Pons (tissue), 1 donor: ENCODE results near the gene STRA6.

ENCODE experiments used
- DNase-seq: peaks from one replicate; pipeline ENCODE4 v3.0.0-alpha.2; 2016; ENCODE audit warnings: low spot score

The STRA6 gene, protein sequence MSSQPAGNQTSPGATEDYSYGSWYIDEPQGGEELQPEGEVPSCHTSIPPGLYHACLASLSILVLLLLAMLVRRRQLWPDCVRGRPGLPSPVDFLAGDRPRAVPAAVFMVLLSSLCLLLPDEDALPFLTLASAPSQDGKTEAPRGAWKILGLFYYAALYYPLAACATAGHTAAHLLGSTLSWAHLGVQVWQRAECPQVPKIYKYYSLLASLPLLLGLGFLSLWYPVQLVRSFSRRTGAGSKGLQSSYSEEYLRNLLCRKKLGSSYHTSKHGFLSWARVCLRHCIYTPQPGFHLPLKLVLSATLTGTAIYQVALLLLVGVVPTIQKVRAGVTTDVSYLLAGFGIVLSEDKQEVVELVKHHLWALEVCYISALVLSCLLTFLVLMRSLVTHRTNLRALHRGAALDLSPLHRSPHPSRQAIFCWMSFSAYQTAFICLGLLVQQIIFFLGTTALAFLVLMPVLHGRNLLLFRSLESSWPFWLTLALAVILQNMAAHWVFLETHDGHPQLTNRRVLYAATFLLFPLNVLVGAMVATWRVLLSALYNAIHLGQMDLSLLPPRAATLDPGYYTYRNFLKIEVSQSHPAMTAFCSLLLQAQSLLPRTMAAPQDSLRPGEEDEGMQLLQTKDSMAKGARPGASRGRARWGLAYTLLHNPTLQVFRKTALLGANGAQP

DNA sequence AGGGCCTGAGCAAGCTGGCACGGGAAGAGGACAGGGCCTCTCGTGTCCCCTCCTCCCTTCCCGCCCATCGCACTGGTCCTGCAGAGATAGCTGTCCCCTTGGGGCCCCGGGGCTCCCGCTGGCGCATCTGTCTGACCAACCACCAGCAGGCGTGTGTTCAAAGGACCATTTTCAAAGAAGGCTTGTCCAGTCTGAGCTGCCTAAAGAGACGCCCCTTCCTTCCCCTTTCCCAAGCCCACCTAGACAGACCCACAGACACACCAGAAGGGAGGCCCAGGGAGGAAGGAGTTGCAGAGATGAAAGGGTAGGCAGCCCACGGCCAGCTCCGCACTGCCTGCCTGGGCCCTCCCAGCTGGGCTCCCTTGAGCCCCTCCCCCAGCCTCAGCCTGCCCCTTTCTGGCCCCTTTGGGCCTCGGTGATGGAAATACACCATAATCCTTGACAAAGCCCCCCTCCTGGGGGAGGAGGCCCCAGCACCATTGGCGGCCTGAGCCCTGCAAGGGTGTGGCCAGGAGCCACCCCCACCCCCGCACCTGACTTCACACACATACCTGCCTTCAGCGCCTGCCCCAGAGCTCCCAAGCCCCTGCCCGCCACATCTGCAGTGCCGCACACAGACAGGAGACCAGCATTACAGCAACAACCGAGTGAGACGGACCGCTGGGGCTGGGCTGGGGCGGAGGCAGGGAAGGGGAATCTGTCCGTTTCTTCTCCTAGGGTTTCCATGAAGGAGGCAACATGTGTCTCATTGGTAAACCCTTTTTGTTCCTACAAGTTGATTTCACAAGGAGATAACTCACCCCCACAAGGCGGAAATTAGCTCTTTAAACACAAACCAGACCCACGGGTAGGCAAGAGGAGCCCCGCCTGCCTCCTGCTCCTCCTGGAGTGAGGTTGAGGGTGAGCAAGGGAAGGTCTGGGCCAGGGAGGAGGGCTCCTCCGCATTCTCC, at the start of gene STRA6:
TSS of gene STRA6 (minus strand) at position 336 of the 950 bp plus-strand sequence. CDS start 520 bp downstream, outside the sequence.
- no peak for DNase-seq

DNA sequence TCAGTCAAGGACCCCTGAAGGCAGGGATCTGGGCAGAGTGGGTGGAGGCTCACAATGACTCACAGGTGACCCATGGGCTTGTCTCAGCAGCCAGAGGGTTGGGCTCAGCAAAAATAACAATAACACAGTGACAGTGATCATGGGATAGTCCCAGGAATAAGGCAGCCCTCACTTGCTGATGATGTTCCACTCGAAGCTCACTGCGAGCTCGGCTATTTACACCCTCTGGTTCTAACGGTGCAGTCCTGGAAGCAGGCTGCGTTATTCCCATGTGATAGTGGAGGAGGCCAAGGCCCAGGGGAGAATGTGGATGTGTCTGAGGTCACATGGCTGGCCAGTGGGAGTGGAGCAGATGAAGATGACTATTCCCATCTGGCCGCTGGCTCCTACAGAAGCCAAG, 49.7 kb upstream of the STRA6 start:
- DNase-seq, result no peak

DNA sequence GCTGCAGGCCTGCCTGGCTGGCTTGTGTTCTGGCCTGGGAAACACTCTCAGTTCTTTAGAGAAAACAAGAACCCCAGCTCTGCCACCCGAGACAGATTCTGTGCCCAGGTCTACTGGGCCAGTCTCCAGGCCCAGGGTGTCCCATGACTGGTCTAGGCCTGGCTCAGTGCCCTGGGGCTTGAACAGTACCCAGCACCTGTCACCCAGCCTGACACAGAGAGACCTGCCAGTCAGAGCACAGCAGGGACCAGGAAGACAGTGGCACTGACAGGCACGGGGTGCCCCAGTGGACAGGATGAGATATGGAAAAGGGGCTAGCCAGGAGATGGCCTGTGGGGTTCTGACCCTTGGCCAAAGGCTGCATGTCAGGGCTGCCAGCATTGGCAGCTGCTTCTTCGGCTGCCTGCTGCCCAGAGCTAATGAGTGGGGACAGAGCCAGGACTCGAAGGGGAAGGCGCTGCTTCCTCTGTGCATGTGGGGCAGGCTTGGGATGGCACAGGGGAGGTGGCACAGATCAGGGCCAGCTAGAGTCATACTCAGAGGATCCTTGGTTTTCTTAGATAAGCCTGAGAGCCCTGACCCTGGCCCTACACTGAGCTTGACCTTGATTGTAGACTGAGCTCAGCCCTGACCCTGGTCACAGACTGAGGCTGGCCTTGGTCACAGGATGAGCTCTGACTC, 48.7 kb upstream of the STRA6 start:
- DNase-seq, result peak; percentile 90

DNA sequence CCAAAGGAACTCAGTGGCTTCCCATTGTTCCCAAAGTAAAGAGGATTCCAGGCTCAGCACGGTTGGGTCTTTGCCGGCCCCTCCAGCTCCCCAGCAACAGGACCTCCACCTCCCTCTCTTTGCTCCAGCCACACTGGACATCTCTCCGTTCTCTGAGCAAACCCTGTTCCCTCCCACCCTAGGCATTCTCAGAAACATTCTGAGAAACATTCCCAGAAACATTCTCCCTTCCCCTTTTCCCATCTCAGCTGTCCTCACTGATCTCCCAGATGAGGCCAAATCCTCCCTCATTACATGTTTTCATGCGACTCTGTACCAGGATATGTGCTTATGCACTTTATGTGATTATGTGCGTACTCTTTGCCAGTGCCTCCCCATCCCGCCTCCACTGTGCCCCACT, 47.7 kb upstream of the STRA6 start:
- no peak for DNase-seq

DNA sequence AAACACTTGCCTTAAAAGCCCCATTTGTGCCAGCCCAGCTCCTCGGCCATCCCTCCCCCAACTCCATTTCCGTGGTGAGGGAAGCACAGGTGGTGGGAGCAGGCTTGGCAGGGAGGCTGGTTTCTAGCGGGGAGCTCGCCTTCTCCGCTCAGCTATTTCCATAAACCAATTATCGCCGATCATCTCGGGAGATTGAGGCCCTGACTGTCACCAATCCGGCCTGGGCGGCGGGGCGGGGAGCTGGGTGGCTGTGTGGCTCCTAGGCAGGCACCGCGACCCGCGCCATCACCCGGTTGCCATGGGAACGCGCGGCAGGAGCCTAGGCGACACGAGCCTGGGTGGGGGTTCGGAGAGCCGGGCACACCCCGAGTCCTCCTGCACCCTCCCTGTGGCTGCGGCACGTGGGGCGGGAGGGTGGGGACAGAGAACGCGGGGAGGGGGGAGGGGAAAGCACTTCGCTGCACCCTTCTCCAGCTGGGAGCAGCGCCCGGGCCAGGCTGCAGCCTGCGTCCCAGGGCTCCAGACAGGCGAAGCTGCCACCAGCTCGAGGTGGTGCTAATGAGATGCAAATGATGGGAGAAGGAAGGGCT, 42.9 kb upstream of the STRA6 start:
- DNase-seq, result peak; percentile 12

DNA sequence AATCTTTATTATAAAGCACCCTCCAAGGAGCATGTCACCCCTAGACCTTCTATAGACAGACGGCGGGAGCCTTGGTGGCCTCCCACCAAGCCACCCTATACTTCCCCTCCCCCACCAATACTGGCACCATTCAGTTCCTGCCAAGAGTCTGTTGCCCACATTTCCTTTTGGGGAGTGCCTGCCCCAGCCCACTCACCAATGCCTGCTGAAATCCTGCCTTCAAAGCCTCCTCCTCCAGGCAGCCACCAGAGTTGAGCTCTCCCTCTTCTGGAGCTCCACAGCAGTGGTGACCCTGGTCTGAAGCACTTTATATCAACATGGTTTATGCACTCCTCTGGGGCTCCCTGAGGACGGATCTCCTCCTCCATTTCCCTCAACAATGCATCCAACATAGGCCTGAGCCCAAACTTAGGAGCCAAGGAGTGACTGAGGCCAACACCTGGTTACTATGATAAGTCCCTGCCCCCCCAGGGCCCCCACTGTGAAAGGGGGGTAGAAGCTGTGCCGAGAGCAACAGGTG, 42.3 kb upstream of the STRA6 start:
- DNase-seq, result no peak

DNA sequence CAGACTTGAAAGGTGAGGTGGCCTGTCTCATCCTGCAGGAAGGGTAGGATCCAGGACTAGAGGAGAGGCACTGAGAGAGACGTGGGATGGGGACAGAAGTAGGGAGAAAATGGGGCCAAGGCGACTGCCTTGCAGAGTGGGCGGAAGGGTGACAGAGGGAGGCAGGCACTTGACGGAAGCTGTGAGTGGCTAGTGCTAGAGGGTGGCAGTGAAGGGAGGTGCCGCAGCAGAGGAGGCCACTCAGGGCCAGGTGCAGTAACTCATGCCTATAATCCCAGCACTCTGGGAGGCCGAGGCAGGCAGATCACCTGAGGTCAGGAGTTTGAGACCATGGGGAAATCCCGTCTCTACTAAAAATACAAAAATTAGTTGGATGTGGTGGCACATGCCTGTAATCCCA, 40.8 kb upstream of the STRA6 start:
- no peak for DNase-seq

DNA sequence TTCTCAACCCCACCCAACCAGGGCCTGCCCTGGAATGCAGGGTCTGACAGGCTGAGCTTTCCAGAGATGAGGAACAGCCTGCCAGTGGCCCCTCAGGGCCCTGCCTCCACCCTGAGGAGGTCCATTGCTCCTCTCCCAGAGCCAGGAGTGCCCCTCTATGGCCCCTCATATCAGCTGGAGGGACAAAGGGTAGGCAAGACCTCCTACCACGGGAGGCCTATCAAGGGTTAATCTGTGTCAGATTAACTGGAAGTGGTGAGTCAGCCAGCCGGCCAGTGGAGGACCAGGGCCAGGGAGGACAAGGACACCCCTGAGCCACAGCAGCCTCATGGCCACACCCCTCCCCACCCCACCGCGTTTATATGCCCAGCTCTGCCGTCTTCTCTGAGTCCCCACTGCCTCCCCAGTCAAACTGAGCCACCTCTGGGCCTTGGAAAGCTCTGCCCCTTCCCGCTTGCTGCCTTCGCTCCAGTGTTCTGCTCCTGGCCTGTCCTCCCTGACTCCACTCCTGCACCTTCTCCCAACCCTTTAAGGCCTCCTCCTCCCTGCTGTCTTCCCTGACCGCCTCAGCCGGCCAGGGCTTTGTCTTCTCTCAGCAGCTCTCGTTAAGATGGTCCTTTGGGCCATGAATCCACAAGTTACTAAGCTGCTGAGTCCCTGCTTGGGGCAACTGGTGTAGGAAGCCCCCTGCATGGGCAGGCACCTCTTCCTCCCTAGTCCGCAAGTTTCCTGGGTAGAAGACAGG, 40.0 kb upstream of the STRA6 start:
- no peak for DNase-seq

DNA sequence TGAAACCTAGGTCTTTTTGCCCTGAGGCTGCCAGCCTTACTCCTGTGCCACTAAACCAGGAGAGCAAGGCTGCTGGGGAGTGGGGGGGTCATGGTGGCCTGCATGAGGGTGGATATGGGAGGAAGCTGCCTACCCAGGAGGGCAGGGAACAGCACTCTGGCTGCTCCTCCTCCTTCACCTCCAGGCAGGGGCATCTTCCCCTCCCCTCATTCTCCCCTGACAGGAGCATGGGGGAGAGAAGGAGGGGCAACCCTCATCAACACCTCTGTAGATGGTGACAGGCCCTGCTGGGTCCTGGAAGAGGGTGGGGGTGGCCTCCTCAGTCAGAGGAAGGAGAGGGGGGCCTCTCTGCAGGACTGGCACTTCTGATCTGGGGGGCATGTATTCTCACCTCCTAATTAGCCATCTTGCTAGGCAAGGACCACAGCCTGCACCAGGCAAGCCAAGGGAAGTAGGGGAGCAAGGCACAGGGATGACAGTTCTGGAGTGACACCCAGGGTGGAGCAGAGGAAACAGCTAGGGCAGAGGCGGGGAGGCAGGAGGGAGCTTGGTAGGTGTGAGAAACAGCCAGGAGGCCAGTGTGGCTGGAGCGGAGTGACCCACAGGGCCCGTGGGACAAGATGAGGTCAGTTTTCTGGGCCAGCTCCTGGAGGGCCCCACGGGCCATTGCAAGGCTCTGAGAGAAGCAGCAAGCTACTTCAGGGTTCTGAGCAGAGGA, 38.5 kb upstream of the STRA6 start:
- no peak for DNase-seq

DNA sequence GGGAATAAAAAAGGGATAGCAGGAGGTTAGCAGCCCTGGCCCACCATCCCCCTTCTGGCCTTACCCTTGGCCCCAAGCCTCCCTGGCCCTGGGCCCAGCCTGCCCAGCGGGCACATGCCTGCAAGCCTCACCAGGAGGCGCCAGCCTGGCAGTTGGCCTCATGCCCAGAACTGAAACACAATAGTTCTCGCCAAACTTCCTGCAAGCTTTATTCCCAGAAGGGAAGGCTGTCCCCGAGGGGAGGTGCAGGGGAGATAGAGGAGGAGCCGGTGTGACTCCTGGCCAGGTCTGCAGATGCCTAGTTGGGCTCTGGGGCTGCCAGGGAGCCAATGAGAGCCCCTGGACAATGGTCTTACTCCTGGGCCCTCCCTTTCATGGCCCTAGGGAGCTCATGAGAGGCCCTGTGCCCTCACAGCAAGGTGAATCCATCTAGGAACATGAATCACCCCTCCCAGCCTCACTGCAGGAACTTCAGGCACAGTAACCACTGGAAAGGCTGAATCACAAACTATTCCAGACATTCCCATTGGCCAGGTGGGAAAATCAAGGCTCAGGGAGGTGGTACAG, 37.5 kb upstream of the STRA6 start:
- DNase-seq, result peak; percentile 93

DNA sequence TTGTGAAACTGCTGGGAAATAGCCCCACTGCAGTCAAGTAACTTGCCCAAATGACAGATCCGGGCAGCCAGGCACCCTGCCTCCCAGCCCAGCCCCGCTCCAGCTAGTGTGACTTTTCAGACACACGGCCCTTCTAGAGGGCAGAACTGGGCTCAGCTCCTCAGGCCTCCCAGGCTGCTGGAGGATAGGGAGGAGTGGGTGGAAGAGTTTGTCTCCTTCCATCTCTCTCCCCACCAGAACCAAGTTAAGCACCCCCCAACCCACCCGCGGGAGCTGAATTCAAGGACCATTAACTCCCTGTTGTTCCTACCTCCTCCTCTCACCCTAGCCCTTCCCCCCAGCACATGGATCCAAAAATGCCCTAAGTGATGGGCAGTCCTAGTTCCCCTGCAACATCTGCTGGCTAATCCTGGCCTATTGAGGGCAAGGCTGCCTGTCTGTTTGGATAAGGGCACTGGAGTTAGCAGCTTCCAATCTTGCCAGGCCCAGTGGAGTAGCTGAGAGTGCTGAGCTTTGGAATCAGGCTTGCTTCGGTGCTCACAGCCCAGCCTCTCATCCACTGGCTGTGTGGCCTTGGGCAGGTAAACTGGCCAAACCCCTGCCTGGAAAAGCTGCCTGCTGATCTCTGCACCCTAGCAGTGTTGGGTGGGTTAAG, 36.6 kb upstream of the STRA6 start:
- DNase-seq, result no peak

DNA sequence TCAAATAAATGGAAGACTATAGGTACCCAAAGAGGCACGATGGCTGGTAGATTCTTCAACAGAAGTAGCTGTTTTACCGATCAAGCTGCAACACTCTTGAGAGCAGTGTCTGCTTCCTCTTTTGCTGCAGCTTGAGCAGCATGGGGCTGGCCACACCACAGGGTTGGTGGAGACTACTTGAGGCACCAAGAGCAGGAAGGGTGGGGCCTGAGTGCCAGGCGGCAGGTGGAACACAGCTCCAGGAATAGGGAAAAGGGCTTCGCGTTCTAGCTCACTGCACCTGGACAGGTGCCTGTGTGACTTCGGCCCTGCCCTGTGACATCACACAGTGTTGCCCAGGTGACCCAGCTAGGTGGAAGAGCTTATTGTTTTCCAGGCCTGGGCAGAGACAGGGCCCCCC, 33.4 kb upstream of the STRA6 start, which contains the start of gene CCDC33:
TSS of gene CCDC33 (plus strand) at position 365 of the 400 bp plus-strand sequence. CDS start 394 bp downstream, outside the sequence.
- no peak for DNase-seq

DNA sequence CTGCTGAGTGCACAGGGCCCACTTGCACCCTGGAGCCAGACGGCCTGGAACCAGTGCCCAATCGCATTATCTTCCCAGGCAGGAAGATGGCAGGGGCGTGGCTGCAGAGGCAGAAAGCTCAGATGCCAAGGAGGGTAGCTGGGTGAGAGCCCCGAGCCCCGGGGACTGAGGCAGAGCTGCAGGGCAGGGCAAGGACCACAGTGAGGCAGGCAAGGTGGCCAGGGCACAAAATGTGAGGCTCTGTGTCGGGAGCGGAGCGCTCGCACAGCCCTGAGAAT, 31.9 kb upstream of the STRA6 start:
- DNase-seq, result no peak

DNA sequence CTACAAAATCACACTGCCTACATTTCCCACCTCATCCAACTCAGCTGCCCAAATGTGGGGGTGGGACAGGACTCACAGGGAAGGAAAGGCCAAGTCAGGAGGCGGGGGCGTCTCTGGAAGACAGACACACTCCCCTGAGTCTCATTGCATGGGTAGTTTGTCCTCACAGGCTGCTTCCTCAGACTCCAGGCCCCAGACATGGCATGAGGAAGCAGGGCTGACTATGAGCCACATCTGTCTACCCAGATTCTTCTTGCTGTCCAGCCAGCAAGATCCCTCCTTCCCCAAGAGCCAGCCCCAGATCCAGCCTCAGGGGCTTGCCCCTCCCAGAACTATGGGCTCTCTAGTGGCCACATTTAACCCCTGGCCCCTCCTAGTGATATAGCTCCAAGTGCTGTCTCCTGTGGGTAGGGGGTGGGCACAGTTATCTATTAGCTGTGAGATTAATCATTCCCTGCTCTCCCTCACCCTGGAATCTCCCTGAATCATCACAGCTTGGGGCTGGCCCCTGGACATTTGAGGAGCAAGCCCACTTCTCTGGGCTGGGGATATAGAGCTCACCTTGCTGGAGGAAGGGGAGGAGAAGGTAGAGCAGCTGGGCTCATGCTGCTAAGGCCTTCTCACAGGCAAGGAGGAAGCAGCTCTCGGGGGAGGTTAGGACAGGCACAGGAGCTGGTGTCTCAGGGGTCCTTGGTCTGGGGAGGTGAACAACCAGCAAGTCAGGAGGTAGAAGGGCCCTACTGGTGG, 31.4 kb upstream of the STRA6 start:
- DNase-seq, result no peak

DNA sequence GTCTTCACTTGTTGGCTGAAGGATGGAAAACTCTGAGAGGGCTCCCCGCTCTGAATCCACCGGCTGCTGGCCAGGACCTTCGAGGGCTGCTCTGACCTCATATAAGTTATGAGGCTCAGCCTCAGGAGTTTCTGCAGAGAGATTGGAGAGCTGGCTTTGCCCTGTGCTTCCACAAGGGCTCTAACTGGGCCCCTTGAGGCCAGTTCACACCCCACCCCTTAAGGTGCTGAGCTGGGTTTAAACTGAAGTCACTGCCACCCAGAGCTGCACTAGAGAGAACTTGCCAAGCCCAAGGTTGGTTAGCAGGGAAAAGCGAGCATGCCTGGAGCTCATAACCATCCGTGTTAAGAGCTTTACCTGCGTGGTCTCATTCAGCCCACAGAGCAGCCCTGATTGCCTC, 30.8 kb upstream of the STRA6 start:
- no peak for DNase-seq

DNA sequence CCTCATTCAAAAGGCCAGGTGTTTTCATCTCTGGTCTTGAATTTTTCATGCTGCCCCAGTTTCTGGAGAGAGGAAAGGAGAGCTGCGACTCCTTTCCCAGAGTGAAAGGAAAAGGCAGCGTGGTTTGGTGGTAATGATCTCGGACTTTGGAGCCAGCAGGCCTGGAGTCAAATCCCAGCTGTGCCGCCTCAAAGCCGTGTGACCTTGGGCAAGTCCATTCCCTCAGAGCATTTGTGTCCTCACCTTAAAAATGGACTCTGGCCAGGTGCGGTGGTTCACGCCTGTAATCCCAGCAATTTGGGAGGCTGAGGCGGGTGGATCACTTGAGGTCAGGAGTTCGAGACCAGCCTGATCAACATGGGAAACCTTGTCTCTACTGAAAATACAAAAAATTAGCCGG, 28.9 kb upstream of the STRA6 start:
- no peak for DNase-seq

DNA sequence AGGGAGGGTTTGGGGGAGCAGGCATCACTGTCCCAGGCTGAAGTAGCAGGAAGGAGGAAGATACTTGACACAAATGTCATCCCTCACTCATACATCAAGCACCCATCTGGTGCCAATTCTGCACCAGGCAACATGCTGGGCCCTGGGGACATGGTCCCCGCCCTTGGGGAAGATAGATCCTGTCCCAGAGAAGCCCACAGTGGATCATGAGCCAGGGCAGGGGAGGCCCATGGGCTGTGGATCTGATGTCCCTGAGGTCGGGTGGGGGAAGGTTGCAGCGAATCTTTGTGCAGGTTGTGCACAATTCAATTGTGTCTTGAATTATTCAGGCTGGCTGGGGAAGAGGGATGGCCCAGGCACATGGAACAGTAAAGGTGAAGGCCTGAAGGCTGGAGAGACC, 27.1 kb upstream of the STRA6 start:
- no peak for DNase-seq

DNA sequence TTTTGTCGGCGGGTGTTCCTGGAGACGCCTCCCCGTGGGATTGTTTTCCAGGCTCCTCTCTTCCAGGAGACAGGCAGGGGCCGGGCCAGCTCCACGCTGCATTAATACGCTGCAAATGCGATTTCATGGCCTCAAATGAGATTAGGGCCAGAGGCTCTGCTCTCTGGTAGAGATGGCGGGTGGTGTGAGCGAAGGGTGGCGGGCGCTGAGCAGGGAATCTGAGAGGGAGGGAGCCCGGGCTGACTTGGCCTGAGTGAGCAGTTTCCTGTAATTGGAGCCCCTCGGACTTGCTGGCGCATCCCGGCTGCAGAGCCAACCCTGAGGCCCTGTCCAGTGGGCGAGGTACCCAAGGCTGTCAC, 26.1 kb upstream of the STRA6 start:
- DNase-seq, result no peak
